Esophagus muscularis mucosa (tissue), 4 donors: ENCODE results near the gene POGK. TPM values are rescaled to one million over a fixed set of nuclear protein-coding genes. Genes with fewer than 3 reads are reported as not detected.

Experiments used
- DNase-seq: peaks from one replicate; pipeline ENCODE4 v3.0.0-alpha.2; 2017; ENCODE audit errors: extremely low spot score
- H3K27ac ChIP-seq, 4 donors: fragments of 200-600 bp; sonication (generic); replicated peaks in 1 of 4; 1 replicate in 3 of 4; 2 replicates in 1 of 4; pipeline ENCODE4 v1.5.1; 2016 to 2019; ENCODE audit warnings: mild to moderate bottlenecking in 1 of 4
- H3K27me3 ChIP-seq, 4 donors: fragments of 200-600 bp; sonication (generic); one replicate each; pipeline versions ENCODE4 v1.5.1 to v1.6.0; 2016 to 2019
- H3K36me3 ChIP-seq, 4 donors: fragments of 200-600 bp; sonication (generic); one replicate each; pipeline ENCODE4 v1.5.1; 2016 to 2019
- H3K4me1 ChIP-seq, 4 donors: fragments of 200-600 bp; sonication (generic); one replicate each; pipeline ENCODE4 v1.5.1; 2016 to 2019
- H3K4me3 ChIP-seq, 4 donors: fragments of 200-600 bp; sonication (generic); 1 replicate in 2 of 4; 2 replicates in 2 of 4; pipeline ENCODE4 v1.5.1; 2016 to 2019; ENCODE audit warnings: mild to moderate bottlenecking in 4 of 4, moderate library complexity in 1 of 4
- H3K9me3 ChIP-seq, 4 donors: fragments of 200-600 bp; sonication (generic); 1 replicate in 3 of 4; 2 replicates in 1 of 4; pipeline ENCODE4 v1.5.1; 2016 to 2019
- EP300 ChIP-seq: sonication (generic); formaldehyde crosslinking; IDR thresholded peaks from one replicate; pipeline ENCODE4 v1.6.1; 2017; ENCODE audit warnings: antibody characterized with exemption
- POLR2A ChIP-seq: fragments of 450-650 bp; IDR thresholded peaks from one replicate; pipeline ENCODE4 v1.6.1; 2017; ENCODE audit warnings: antibody characterized with exemption, moderate library complexity, mild to moderate bottlenecking, low read depth
- POLR2AphosphoS5 ChIP-seq, 2 donors: sonication (generic); formaldehyde crosslinking; IDR thresholded peaks; one replicate each; pipeline ENCODE4 v1.6.1; 2017; ENCODE audit warnings: antibody characterized with exemption in 2 of 2
- WGBS: methylation state at CpG from one replicate; pipeline ENCODE4 v1.1.5; 2018; 5-methylcytosine and 5-hydroxymethylcytosine counted together
- intact Hi-C: fragments of 100-400 bp; cut with DNase I; formaldehyde crosslinking; loops from one replicate; pipeline ENCODE4 v1.15.1; 2023
- total RNA-seq, 4 donors: library from RNA; depleted of rRNA; stranded (reverse); fragments of >200 nt; gene quantifications; one replicate each; pipeline versions ENCODE4 v1.1.0 to v1.2.1, GENCODE V29; 2016
- TF ChIP-seq, protein P1 (sequence below), 3 experiments: fragments of 200-600 bp in 2 of 3; fragments of 450-650 bp in 1 of 3; sonication (generic) in 2 of 3; IDR thresholded peaks; one replicate each; pipeline ENCODE4 v1.5.1; 2017 to 2019; ENCODE audit warnings: antibody characterized with exemption in 3 of 3, mild to moderate bottlenecking in 2 of 3, moderate library complexity in 1 of 3

Gene POGK
- total RNA-seq, 4 donors from 2014 or later, result 28.7 to 43.5 (median 36.4) TPM

GRCh38 chr1:166859597-166859996 lies 20.3 kb downstream of the POGK start:
- WGBS, result 86% methylated on average over 4 of the region's 5 CpGs
- Histone ChIP-seq H3K36me3 (peaks cover 17 to 98% (median 75%) of the 10 kb centered on the region in 4 donors), H3K27ac (no peak overlapping the region), H3K4me3 (no peak overlapping the region), H3K27me3 (no peaks in the 10 kb centered on the region), H3K9me3 (no peaks in the 10 kb centered on the region), H3K4me1 (peaks cover 0 to 6% (median 2%) of the 10 kb centered on the region in 4 donors)
- DNase-seq, result peak; percentile 42
- TF ChIP-seq, protein P1, sequence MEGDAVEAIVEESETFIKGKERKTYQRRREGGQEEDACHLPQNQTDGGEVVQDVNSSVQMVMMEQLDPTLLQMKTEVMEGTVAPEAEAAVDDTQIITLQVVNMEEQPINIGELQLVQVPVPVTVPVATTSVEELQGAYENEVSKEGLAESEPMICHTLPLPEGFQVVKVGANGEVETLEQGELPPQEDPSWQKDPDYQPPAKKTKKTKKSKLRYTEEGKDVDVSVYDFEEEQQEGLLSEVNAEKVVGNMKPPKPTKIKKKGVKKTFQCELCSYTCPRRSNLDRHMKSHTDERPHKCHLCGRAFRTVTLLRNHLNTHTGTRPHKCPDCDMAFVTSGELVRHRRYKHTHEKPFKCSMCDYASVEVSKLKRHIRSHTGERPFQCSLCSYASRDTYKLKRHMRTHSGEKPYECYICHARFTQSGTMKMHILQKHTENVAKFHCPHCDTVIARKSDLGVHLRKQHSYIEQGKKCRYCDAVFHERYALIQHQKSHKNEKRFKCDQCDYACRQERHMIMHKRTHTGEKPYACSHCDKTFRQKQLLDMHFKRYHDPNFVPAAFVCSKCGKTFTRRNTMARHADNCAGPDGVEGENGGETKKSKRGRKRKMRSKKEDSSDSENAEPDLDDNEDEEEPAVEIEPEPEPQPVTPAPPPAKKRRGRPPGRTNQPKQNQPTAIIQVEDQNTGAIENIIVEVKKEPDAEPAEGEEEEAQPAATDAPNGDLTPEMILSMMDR (IDR thresholded peaks at IDR 0.05), result no peak
- TF ChIP-seq POLR2AphosphoS5 (IDR thresholded peaks at IDR 0.05) (no peak), POLR2A (no peak), EP300 (no peak)
- intact Hi-C loops, result no loop called here

DNA sequence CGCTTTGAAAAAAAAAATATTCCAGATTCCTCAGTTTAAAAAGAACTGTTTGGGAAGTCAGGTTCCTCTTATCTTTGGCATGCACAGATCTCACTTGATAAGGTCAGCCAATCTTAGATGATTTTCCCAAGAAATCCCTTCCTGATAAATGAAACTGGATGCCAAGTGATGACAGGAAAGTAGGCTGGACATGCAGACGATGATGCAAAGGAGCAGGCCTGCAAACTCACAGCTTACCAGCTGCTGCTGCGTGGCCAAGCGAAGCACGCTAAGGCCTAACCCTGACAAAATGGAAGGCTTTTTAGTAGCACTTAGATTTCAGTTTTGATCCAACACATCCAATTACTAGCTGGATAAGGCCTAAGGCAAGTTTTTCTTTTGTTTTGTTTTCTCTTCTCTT lies 26.7 kb downstream of the POGK start:
- no peak overlapping the region for H3K27ac ChIP-seq
- H3K27me3 ChIP-seq, result no peaks in the 10 kb centered on the region
- 72% methylated on average over 5 of the region's 5 CpGs for WGBS
- DNase-seq, result peak; percentile 55
- H3K4me3 ChIP-seq, result no peak overlapping the region
- H3K4me1 ChIP-seq, result peaks cover 0 to 13% (median 10%) of the 10 kb centered on the region in 4 donors
- intact Hi-C loops, result no loop called here
- H3K36me3 ChIP-seq, result peaks cover 8 to 65% (median 45%) of the 10 kb centered on the region in 4 donors
- no peaks in the 10 kb centered on the region for H3K9me3 ChIP-seq
- no peak for TF ChIP-seq POLR2AphosphoS5 (IDR thresholded peaks at IDR 0.05)
- TF ChIP-seq EP300, result no peak
- TF ChIP-seq, protein P1 (IDR thresholded peaks at IDR 0.05), result no peak
- TF ChIP-seq POLR2A, result no peak

DNA sequence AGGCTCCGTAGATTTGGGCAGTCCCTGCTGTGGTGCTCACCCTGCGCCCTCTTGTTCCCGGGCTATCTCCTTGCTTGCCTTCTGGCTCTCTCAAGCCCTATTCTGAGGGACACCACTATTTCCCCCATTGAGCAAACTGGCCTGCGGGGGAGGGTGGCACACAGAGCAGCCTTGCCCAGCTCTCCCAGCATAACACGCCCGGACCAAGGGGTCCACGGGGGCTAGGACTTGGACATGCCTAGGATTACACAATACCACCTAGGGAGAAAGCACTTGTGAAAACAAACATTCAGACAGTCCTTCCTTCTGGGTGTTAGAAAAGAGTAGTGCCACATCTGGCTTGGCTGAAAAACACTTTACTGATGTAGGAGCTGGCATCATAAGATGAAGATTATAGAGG lies 29.4 kb downstream of the POGK start:
- H3K36me3 ChIP-seq, result peaks cover 0 to 40% (median 24%) of the 10 kb centered on the region in 4 donors
- WGBS, result 77% methylated on average over 7 of the region's 7 CpGs
- intact Hi-C loops, result no loop called here
- DNase-seq, result peak; percentile 72
- no peaks in the 10 kb centered on the region for H3K27me3 ChIP-seq
- H3K4me3 ChIP-seq, result no peak overlapping the region
- no peak overlapping the region for H3K27ac ChIP-seq
- no peaks in the 10 kb centered on the region for H3K9me3 ChIP-seq
- H3K4me1 ChIP-seq, result peaks cover 8 to 38% (median 27%) of the 10 kb centered on the region in 4 donors
- no peak for TF ChIP-seq EP300
- TF ChIP-seq POLR2AphosphoS5 (IDR thresholded peaks at IDR 0.05), result no peak
- TF ChIP-seq, protein P1 (IDR thresholded peaks at IDR 0.05), result no peak
- TF ChIP-seq POLR2A, result no peak

- intact Hi-C loops, result no loop called here
- no peak for TF ChIP-seq POLR2A
- TF ChIP-seq, protein P1 (IDR thresholded peaks at IDR 0.05), result no peak
- no peak for TF ChIP-seq EP300
- TF ChIP-seq POLR2AphosphoS5 (IDR thresholded peaks at IDR 0.05), result no peak
- WGBS, result 85% methylated on average over 3 of the region's 3 CpGs
Measured at GRCh38 chr1:166869318-166870099, 30.2 kb downstream of the POGK start.

More at GRCh38 chr1:166869318-166870099, 30.2 kb downstream of the POGK start:
- H3K36me3 ChIP-seq, result peaks cover 0 to 31% (median 15%) of the 10 kb centered on the region in 4 donors
- H3K27me3 ChIP-seq, result no peaks in the 10 kb centered on the region
- no peak overlapping the region for H3K4me3 ChIP-seq
- peaks cover 16 to 47% (median 36%) of the 10 kb centered on the region in 4 donors for H3K4me1 ChIP-seq
- no peak overlapping the region for H3K27ac ChIP-seq
- peak; percentile 2 for DNase-seq
- no peaks in the 10 kb centered on the region for H3K9me3 ChIP-seq
